ENCODE data around the gene EID2B.

The EID2B gene

DNA sequence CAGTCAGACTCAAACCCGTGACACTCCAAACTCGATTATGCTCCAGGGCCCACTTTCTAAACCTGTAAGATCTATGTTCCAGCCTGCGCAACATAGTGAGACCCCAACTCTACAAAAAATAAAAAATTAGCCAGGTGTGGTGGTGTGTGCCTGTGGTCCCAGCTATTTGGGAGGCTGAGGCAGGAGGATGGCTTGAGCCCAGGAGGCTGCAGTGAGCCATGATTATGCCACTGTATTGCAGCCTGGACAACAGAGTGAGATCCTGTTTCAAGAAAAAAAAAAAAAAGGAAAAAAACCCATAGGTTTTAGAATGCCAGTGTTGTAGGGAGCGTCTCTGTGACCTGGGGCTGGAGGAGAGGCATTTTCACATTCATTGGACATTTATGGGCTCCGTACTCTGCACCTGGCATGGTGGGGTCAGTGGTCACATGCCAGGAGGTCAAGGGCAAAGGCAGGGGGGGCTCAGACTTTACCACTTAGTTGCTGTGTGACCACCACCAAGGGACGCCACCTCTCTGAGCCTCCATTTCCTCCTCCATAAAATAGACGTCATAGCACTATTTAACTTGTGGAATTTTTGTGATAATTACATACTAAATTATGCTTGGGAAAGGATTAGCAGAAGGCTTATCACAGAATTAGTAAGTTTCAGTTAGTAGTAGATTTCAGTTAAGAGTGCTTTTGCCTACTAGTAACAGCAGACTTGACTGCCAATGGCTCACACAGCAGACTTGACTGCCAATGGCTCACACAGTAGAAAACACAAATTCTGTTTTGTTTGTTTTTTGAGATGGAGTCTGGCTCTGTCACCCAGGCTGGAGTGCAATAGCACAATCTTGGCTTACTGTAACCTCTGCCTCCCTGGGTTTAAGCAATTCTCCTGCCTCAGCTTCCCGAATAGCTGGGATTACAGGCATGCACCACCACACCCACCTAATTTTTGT, 11.8 kb downstream of the EID2B start:
- Histone ChIP-seq H3K27ac (ENCODE audit: extremely low read depth, low read depth, low read length) (no peak overlapping the region), H3K36me3 (ENCODE audit: control insufficient read depth in 2 of 2, insufficient read depth in 1 of 2, low read length in 2 of 2) (peaks cover 0 to 16% of the 10 kb centered on the region in 2 experiments; a peak in 1 of 3 replicates), H3K4me3 (ENCODE audit: low read depth, low read length) (no peak overlapping the region), H3K4me1 (ENCODE audit: control insufficient read depth, insufficient read depth, low read length) (peaks cover 9% of the 10 kb centered on the region; the same call in 1 of the 2 replicates), H3K9me3 (ENCODE audit: control insufficient read depth, insufficient read depth, low read depth, low read length) (no peaks in the 10 kb centered on the region)
- CTCF ChIA-PET = interaction anchor here (0.9 to 2.8 kb wide), 6 partner anchors 10 to 123 kb away, joined by 3 to 31 read pairs (median 8); partner anchors contain the start of gene EID2B
- TF ChIP-seq, protein P1, sequence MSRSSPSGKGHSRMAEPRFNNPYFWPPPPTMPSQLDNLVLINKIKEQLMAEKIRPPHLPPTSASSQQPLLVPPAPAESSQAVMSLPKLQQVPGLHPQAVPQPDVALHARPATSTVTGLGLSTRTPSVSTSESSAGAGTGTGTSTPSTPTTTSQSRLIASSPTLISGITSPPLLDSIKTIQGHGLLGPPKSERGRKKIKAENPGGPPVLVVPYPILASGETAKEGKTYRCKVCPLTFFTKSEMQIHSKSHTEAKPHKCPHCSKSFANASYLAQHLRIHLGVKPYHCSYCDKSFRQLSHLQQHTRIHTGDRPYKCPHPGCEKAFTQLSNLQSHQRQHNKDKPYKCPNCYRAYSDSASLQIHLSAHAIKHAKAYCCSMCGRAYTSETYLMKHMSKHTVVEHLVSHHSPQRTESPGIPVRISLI (tag by site-specific recombination; IDR thresholded peaks at IDR 0.05) = peak; percentile 44; the same call in 1 of the 2 replicates
- peak; percentile 72 for TF ChIP-seq ZNF600 (tag by site-specific recombination; IDR thresholded peaks at IDR 0.05)
- TF ChIP-seq HOXA7 (CRISPR knock-in tag; IDR thresholded peaks at IDR 0.05; ENCODE audit: borderline replicate concordance) = no peak
- peak; percentile 95; the same call in 1 of the 2 replicates for TF ChIP-seq ZNF768 (tag by site-specific recombination; IDR thresholded peaks at IDR 0.05)
- TF ChIP-seq ZNF140 (tag by site-specific recombination; IDR thresholded peaks at IDR 0.05) = no peak
- TF ChIP-seq ZNF121 (tag by site-specific recombination; IDR thresholded peaks at IDR 0.05) = peak; percentile 96
- POLR2A ChIA-PET = interaction anchor here (0.5 to 3.5 kb wide), 9 partner anchors 10 to 1198 kb away, joined by 3 to 18 read pairs (median 5); partner anchors contain the start of genes DYRK1B, RPS16, SUPT5H and ZFP36

GRCh38 chr19:39518975-39519374, 13.7 kb downstream of the EID2B start:
- TF ChIP-seq ZNF184 (tag by site-specific recombination; IDR thresholded peaks at IDR 0.05) = no peak
- no peak for TF ChIP-seq ZNF785 (tag by site-specific recombination; IDR thresholded peaks at IDR 0.05)
- TF ChIP-seq, protein P2, sequence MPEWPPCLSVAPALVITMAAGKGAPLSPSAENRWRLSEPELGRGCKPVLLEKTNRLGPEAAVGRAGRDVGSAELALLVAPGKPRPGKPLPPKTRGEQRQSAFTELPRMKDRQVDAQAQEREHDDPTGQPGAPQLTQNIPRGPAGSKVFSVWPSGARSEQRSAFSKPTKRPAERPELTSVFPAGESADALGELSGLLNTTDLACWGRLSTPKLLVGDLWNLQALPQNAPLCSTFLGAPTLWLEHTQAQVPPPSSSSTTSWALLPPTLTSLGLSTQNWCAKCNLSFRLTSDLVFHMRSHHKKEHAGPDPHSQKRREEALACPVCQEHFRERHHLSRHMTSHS (tag by site-specific recombination; IDR thresholded peaks at IDR 0.05) = 0 out of 2 replicates have a peak, but pooled peaks have one; percentile 34
- TF ChIP-seq ZIC2 (tag by site-specific recombination; IDR thresholded peaks at IDR 0.05) = no peak
- POLR2A ChIA-PET = interaction anchor here (0.8 to 3.5 kb wide), 6 partner anchors 8 to 83 kb away, joined by 3 to 18 read pairs (median 6); partner anchors contain the start of genes EID2B, RPS16 and TIMM50
- no peak overlapping the region for H3K4me3 ChIP-seq (ENCODE audit: low read depth, low read length)
- CTCF ChIA-PET = interaction anchor here (1.1 to 2.8 kb wide), 4 partner anchors 14 to 107 kb away, joined by 3 to 31 read pairs (median 8); partner anchors contain the start of gene EID2B
- peaks cover 0 to 5% of the 10 kb centered on the region in 2 experiments; a peak in 1 of 3 replicates for H3K36me3 ChIP-seq (ENCODE audit: control insufficient read depth in 2 of 2, insufficient read depth in 1 of 2, low read length in 2 of 2)
- H3K4me1 ChIP-seq (ENCODE audit: control insufficient read depth, insufficient read depth, low read length) = peaks cover 18% of the 10 kb centered on the region
- no peaks in the 10 kb centered on the region for H3K9me3 ChIP-seq (ENCODE audit: control insufficient read depth, insufficient read depth, low read depth, low read length)
- H3K27ac ChIP-seq (ENCODE audit: extremely low read depth, low read depth, low read length) = no peak overlapping the region

- H3K4me3 ChIP-seq (ENCODE audit: low read depth, low read length) = no peak overlapping the region
- peaks cover 18% of the 10 kb centered on the region for H3K4me1 ChIP-seq (ENCODE audit: control insufficient read depth, insufficient read depth, low read length)
- ChIA-PET CTCF (interaction anchor here (0.6 to 2.8 kb wide), 4 partner anchors 15 to 163 kb away, joined by 3 to 31 read pairs (median 8); partner anchors contain the start of gene EID2B), POLR2A (interaction anchor here (0.6 to 3.5 kb wide), 7 partner anchors 10 to 83 kb away, joined by 3 to 18 read pairs (median 4); partner anchors contain the start of genes EID2, EID2B, RPS16 and TIMM50)
- TF ChIP-seq ZNF596 (tag by site-specific recombination; IDR thresholded peaks at IDR 0.05) = 0 out of 2 replicates have a peak, but pooled peaks have one; percentile 4
- 0 out of 2 replicates have a peak, but pooled peaks have one; percentile 9 for TF ChIP-seq SP3 (tag by site-specific recombination; IDR thresholded peaks at IDR 0.05)
- TF ChIP-seq WT1 (tag by site-specific recombination; IDR thresholded peaks at IDR 0.05) = peak; percentile 22; the same call in 1 of the 2 replicates
- TF ChIP-seq, protein P3, sequence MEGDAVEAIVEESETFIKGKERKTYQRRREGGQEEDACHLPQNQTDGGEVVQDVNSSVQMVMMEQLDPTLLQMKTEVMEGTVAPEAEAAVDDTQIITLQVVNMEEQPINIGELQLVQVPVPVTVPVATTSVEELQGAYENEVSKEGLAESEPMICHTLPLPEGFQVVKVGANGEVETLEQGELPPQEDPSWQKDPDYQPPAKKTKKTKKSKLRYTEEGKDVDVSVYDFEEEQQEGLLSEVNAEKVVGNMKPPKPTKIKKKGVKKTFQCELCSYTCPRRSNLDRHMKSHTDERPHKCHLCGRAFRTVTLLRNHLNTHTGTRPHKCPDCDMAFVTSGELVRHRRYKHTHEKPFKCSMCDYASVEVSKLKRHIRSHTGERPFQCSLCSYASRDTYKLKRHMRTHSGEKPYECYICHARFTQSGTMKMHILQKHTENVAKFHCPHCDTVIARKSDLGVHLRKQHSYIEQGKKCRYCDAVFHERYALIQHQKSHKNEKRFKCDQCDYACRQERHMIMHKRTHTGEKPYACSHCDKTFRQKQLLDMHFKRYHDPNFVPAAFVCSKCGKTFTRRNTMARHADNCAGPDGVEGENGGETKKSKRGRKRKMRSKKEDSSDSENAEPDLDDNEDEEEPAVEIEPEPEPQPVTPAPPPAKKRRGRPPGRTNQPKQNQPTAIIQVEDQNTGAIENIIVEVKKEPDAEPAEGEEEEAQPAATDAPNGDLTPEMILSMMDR (tag by site-specific recombination; IDR thresholded peaks at IDR 0.05) = peak; percentile 20; the same call in 1 of the 2 replicates
- no peak for TF ChIP-seq ZNF610 (tag by site-specific recombination; IDR thresholded peaks at IDR 0.05; ENCODE audit: borderline replicate concordance)
- no peak for TF ChIP-seq ZNF560 (tag by site-specific recombination; IDR thresholded peaks at IDR 0.05; ENCODE audit: borderline replicate concordance)
- no peak for TF ChIP-seq AEBP2 (tag by site-specific recombination; IDR thresholded peaks at IDR 0.05; ENCODE audit: borderline replicate concordance)
- no peak for TF ChIP-seq ZNF626 (tag by site-specific recombination; IDR thresholded peaks at IDR 0.05)
- TF ChIP-seq ZBTB48 (tag by site-specific recombination; IDR thresholded peaks at IDR 0.05) = no peak
- TF ChIP-seq ZBTB8A (tag by site-specific recombination; IDR thresholded peaks at IDR 0.05) = no peak
- peaks cover 0 to 5% of the 10 kb centered on the region in 2 experiments; a peak in 1 of 3 replicates for H3K36me3 ChIP-seq (ENCODE audit: control insufficient read depth in 2 of 2, insufficient read depth in 1 of 2, low read length in 2 of 2)
- no peak overlapping the region for H3K27ac ChIP-seq (ENCODE audit: extremely low read depth, low read depth, low read length)
- no peaks in the 10 kb centered on the region for H3K9me3 ChIP-seq (ENCODE audit: control insufficient read depth, insufficient read depth, low read depth, low read length)
Observed at GRCh38 chr19:39518458-39518857, 14.2 kb downstream of the EID2B start.
